GM12874 (cell line): Measurements from ENCODE around the gene NINJ1.

Source experiments
- CTCF ChIP-seq: IDR thresholded peaks from 2 replicates; pipeline ENCODE4 v1.5.1; 2011; ENCODE audit warnings: low read depth, mild to moderate bottlenecking, control low read depth, low read length, moderate library complexity; ENCODE audit not compliant: insufficient read depth

NINJ1 gene

GRCh38 chr9:93088656-93089015 is 45.4 kb downstream of the NINJ1 start:
- no peak for TF ChIP-seq CTCF

GRCh38 chr9:93087971-93088655 is 45.9 kb downstream of the NINJ1 start:
- no peak for TF ChIP-seq CTCF

GRCh38 chr9:93086447-93087224 is 47.4 kb downstream of the NINJ1 start:
- TF ChIP-seq CTCF: no peak

- no peak for TF ChIP-seq CTCF
Observed at GRCh38 chr9:93085676-93086075, 48.4 kb downstream of the NINJ1 start.

GRCh38 chr9:93084471-93084881 is 49.6 kb downstream of the NINJ1 start:
- TF ChIP-seq CTCF: no peak

GRCh38 chr9:93083592-93084470 is 50.2 kb downstream of the NINJ1 start:
- TF ChIP-seq CTCF: no peak

- TF ChIP-seq CTCF: no peak
Observed at GRCh38 chr9:93082841-93083411, 51.1 kb downstream of the NINJ1 start.
